Right lobe of liver (tissue), 4 donors: ENCODE data around the gene ARID3A.

Source experiments
- CTCF ChIP-seq, 4 donors: fragments of 200-600 bp in 3 of 4; fragments of 450-650 bp in 1 of 4; IDR thresholded peaks; one replicate each; pipeline versions ENCODE4 v1.5.1 to v1.8.0; 2016 to 2022; ENCODE audit warnings: antibody characterized with exemption in 4 of 4, mild to moderate bottlenecking in 2 of 4
- POLR2A ChIP-seq: fragments of 450-650 bp; IDR thresholded peaks from one replicate; pipeline ENCODE4 v1.6.1; 2017; ENCODE audit warnings: antibody characterized with exemption, mild to moderate bottlenecking
- donor health status: DM: no; HTN: no; CAD: no.
- donor health status: DM: no; HTN: no; CAD: no.
- donor health status: DM: no; HTN: yes; CAD: no.

GRCh38 chr19:988081-988480, 62.2 kb downstream of the ARID3A start:
- no peak for TF ChIP-seq CTCF (IDR thresholded peaks at IDR 0.05)
- TF ChIP-seq POLR2A, result no peak
